ENCODE results near the gene HAO1.

Gene HAO1

DNA sequence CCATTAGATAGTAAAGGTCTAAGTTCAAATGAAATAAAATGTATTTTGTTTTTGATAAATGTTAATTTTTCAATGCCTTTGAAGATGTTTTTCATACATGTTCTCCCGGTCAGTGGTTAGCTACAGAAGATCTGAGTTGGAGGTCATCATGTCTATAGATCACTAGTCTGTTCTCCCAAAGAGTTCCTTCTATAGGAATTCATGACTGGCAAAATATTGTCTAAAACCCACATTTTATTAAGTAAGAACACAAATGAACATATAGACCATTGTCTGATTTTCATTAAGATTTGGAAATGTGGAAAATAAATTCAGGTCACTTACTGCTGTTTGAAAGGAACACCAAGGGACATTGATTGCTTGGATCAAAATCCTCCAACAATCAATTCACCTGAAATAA is 23.6 kb downstream of the HAO1 start:
- H3K27ac ChIP-seq, result no peak overlapping the region
- CTCF ChIA-PET, result no interaction called here
- no peak for DNase-seq (ENCODE audit: low spot score)
- TF ChIP-seq, protein P1, sequence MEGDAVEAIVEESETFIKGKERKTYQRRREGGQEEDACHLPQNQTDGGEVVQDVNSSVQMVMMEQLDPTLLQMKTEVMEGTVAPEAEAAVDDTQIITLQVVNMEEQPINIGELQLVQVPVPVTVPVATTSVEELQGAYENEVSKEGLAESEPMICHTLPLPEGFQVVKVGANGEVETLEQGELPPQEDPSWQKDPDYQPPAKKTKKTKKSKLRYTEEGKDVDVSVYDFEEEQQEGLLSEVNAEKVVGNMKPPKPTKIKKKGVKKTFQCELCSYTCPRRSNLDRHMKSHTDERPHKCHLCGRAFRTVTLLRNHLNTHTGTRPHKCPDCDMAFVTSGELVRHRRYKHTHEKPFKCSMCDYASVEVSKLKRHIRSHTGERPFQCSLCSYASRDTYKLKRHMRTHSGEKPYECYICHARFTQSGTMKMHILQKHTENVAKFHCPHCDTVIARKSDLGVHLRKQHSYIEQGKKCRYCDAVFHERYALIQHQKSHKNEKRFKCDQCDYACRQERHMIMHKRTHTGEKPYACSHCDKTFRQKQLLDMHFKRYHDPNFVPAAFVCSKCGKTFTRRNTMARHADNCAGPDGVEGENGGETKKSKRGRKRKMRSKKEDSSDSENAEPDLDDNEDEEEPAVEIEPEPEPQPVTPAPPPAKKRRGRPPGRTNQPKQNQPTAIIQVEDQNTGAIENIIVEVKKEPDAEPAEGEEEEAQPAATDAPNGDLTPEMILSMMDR (conservative IDR thresholded peaks at IDR 0.05; ENCODE audit: low read depth), result no peak
- POLR2A ChIA-PET (ENCODE audit: low non-redundant PET), result no interaction called here

DNA sequence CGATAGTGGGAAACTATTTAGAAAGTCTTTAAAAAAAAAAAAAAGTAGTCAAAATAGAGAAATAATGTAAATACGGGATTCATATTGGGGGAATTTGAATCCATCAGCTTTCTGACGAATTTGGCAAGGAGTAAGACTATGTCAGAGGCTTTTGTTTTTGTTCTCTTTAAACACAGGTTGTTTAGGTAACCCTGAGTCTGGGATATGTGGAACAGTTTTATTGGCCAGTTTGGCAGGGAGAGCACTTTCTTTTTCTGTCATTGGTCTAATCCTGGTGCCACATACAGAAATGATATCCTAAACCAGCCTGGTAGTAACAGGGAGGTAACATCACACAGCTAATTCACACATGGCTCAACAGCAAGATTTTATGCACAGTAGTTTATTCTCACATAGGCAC is 27.7 kb downstream of the HAO1 start:
- CTCF ChIA-PET, result no interaction called here
- H3K27ac ChIP-seq, result no peak overlapping the region
- TF ChIP-seq, protein P1 (conservative IDR thresholded peaks at IDR 0.05; ENCODE audit: low read depth), result no peak
- POLR2A ChIA-PET (ENCODE audit: low non-redundant PET), result no interaction called here
- no peak for DNase-seq (ENCODE audit: low spot score)

DNA sequence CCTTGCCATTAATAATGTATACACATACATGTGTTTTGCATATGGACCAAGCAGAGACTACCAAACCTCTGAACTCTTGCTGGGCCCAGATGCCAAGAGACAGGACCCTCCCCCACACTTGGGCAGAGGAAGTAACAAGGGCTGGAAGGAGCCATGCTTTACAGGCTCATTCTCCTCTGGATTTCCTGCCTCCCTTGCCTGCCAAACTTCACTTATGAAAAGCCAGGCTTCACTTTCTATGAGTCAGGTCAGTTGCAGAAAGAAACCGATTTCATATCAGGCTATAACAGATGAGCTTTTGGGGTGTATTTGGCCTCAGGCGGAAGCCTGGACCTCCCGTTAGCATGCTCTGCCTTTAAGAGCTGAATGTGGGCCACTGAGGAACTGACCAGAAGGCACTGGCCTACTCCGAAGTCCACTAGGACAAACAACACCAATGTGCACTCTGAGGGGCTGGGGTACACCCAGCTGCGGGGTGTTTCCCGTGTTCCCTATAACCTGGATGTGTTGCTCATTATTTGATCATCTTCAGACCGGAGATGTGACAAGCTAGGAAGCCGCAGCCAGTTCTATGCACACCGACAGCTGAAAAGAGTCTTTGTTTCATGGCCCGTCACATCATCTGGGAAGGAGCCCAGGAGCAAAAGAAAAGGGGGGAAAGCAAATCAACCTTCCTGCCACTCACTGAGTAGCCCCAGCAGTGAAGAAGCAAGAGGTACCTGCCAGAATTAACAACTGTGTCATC is 28.5 kb downstream of the HAO1 start:
- POLR2A ChIA-PET (ENCODE audit: low non-redundant PET), result no interaction called here
- no peak for DNase-seq (ENCODE audit: low spot score)
- TF ChIP-seq, protein P1 (conservative IDR thresholded peaks at IDR 0.05; ENCODE audit: low read depth), result no peak
- CTCF ChIA-PET, result no interaction called here
- H3K27ac ChIP-seq, result no peak overlapping the region

DNA sequence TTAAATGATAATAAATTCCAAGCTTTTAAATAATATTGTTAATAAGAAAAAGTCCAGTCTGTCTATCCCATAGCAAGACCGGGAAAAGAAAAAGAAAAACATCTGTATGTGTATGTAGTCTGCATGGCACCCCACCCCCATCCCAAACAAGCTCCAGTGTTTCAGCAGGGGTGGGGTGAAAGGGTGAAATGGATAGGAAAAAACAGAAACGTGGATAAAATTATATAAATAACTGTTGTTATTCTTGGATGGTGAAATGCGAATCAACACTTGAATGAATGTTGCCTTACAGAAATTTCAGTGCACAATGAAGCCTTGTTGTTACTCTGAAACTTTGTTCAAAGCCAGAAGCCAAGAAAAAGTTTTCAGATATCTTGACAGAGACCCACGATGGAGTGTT is 31.4 kb downstream of the HAO1 start:
- no peak for DNase-seq (ENCODE audit: low spot score)
- H3K27ac ChIP-seq, result no peak overlapping the region
- POLR2A ChIA-PET (ENCODE audit: low non-redundant PET), result no interaction called here
- CTCF ChIA-PET, result interaction anchor here (0.6 kb wide), 3 partner anchors 113 to 767 kb away, joined by 3 to 4 read pairs (median 3); no protein-coding TSS in a partner anchor
- TF ChIP-seq, protein P1 (conservative IDR thresholded peaks at IDR 0.05; ENCODE audit: low read depth), result no peak

DNA sequence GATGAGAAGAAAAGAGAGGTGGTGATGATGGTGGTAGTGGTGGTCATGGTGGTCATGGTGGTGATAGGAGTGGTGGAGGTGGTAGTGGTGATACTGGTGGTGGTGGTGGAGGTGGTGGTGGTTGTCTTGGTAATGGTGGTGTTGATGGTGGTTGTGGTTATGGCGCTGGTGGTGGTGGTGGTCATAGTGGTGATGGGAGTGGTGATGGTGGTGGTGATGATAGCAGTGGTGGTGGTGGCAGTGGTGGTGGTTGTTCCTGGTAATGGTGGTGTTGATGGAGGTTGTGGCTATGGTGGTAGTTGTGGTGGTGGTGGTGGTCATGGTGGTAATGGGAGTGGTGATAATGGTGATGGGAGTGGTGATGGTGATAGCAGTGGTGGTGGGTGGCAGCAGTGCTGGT is 36.8 kb downstream of the HAO1 start:
- H3K27ac ChIP-seq, result no peak overlapping the region
- ChIA-PET POLR2A (ENCODE audit: low non-redundant PET) (interaction anchor here (0.6 kb wide), 1 partner anchor 33 kb away, joined by 3 read pairs; no protein-coding TSS in a partner anchor), CTCF (no interaction called here)
- TF ChIP-seq, protein P1 (conservative IDR thresholded peaks at IDR 0.05; ENCODE audit: low read depth), result no peak
- DNase-seq (ENCODE audit: low spot score), result no peak

DNA sequence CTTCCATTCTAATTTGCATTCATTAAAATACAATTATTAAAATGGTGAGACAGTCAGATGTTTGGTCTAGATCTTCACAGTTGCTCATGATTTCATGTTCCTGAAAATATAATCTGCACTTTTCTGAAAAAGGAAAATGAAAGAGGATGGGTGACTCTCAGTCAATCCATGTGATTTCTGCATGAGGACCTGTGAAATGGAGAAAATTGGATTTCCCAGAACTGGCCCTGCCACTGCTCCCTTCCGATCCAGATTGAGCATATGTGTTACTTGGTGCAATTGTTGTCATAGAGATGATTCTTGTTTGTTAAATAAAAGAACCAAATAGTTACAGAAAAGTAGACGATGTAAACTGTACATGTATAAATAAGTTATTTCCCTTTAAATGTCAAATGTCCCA is 37.4 kb downstream of the HAO1 start:
- CTCF ChIA-PET, result no interaction called here
- no peak for DNase-seq (ENCODE audit: low spot score)

More for the DNA sequence above, 37.4 kb downstream of the HAO1 start:
- TF ChIP-seq, protein P1 (conservative IDR thresholded peaks at IDR 0.05; ENCODE audit: low read depth), result no peak
- H3K27ac ChIP-seq, result no peak overlapping the region
- POLR2A ChIA-PET (ENCODE audit: low non-redundant PET), result no interaction called here

All from RWPE1 (cell line).